MM.1S (cell line): Measurements from ENCODE around the gene PSMA2.

Experiments used
- DNase-seq: peaks from one replicate; pipeline ENCODE4 v3.0.0-alpha.2; 2015
- H2AFZ ChIP-seq: fragments of 300-600 bp; sonication (generic); 2 replicates; pipeline ENCODE4 v1.6.0; 2016; ENCODE audit warnings: antibody characterized with exemption, low read length
- H3F3A ChIP-seq: fragments of 300-600 bp; sonication (generic); 2 replicates; pipeline ENCODE4 v1.6.1; 2016; ENCODE audit warnings: mild to moderate bottlenecking, antibody characterized with exemption, low read length, moderate library complexity, mixed read lengths; ENCODE audit not compliant: insufficient read depth
- H3K27ac ChIP-seq: fragments of 300-600 bp; sonication (generic); 2 replicates; pipeline ENCODE4 v1.5.1; 2016; ENCODE audit warnings: mild to moderate bottlenecking, low read length
- H3K27me3 ChIP-seq: fragments of 300-600 bp; sonication (generic); replicated peaks from 2 replicates; pipeline ENCODE4 v1.6.0; 2016; ENCODE audit warnings: low read length; ENCODE audit not compliant: insufficient read depth
- H3K36me3 ChIP-seq: fragments of 300-600 bp; sonication (generic); replicated peaks from 2 replicates; pipeline ENCODE4 v1.6.1; 2016; ENCODE audit warnings: mild to moderate bottlenecking, low read length, mixed read lengths; ENCODE audit not compliant: insufficient read depth
- H3K4me1 ChIP-seq: fragments of 300-600 bp; sonication (generic); 2 replicates; pipeline ENCODE4 v1.6.1; 2016; ENCODE audit warnings: low read length, mixed read lengths
- H3K4me2 ChIP-seq: fragments of 300-600 bp; sonication (generic); 2 replicates; pipeline ENCODE4 v1.6.0; 2016; ENCODE audit warnings: low read depth, low read length
- H3K4me3 ChIP-seq: fragments of 300-600 bp; sonication (generic); 2 replicates; pipeline ENCODE4 v1.5.1; 2016; ENCODE audit warnings: low read length, mixed read lengths
- H3K79me2 ChIP-seq: fragments of 300-600 bp; sonication (generic); 2 replicates; pipeline ENCODE4 v1.6.1; 2016; ENCODE audit warnings: mixed run types, low read length, mixed read lengths
- H3K9ac ChIP-seq: fragments of 300-600 bp; sonication (generic); 2 replicates; pipeline ENCODE4 v1.6.1; 2016; ENCODE audit warnings: low read length, mixed read lengths
- H3K9me2 ChIP-seq: fragments of 300-600 bp; sonication (generic); replicated peaks from 2 replicates; pipeline ENCODE4 v1.6.1; 2016; ENCODE audit warnings: mild to moderate bottlenecking, low read length, mixed read lengths; ENCODE audit not compliant: insufficient read depth
- H3K9me3 ChIP-seq: fragments of 300-600 bp; sonication (generic); replicated peaks from 2 replicates; pipeline ENCODE4 v1.6.1; 2016; ENCODE audit warnings: mild to moderate bottlenecking, low read length, mixed read lengths; ENCODE audit not compliant: insufficient read depth
- H4K20me1 ChIP-seq: fragments of 300-600 bp; sonication (generic); 2 replicates; pipeline ENCODE4 v1.6.1; 2016; ENCODE audit warnings: mild to moderate bottlenecking, low read length, moderate library complexity, mixed read lengths; ENCODE audit not compliant: insufficient read depth
- CTCF ChIP-seq: fragments of 300-600 bp; sonication (generic); IDR thresholded peaks from 2 replicates; pipeline ENCODE4 v1.5.1; 2016; ENCODE audit warnings: antibody characterized with exemption, low read length, mixed read lengths
- EZH2 ChIP-seq: fragments of 300-600 bp; sonication (generic); optimal IDR thresholded peaks from 2 replicates; pipeline ENCODE3; 2017; ENCODE audit warnings: low read depth, mild to moderate bottlenecking, antibody characterized with exemption, low read length, mixed read lengths
- EZH2phosphoT487 ChIP-seq: fragments of 300-600 bp; sonication (generic); IDR thresholded peaks from 2 replicates; pipeline ENCODE4 v1.6.1; 2018; ENCODE audit warnings: antibody characterized with exemption, low read length

PSMA2 gene

GRCh38 chr7:42932811-42933591 is 1.0 kb upstream of the PSMA2 start:
- peaks cover 27% of the 10 kb centered on the region for H4K20me1 ChIP-seq
- H3K9ac ChIP-seq = peak overlapping the region; percentile 83
- H3K27me3 ChIP-seq = no peaks in the 10 kb centered on the region
- peaks cover 14% of the 10 kb centered on the region for H3K36me3 ChIP-seq
- H3K27ac ChIP-seq = peak overlapping the region; percentile 75; the same call in 1 of the 2 replicates
- H3F3A ChIP-seq = peaks cover 14% of the 10 kb centered on the region
- H3K4me1 ChIP-seq = peaks cover 38% of the 10 kb centered on the region
- DNase-seq = peak; percentile 19
- peak overlapping the region; percentile 85 for H3K4me3 ChIP-seq
- no peaks in the 10 kb centered on the region for H3K9me2 ChIP-seq
- H2AFZ ChIP-seq = peak overlapping the region; percentile 53
- H3K79me2 ChIP-seq = peaks cover 84% of the 10 kb centered on the region
- H3K4me2 ChIP-seq = peak overlapping the region; percentile 86
- no peak for TF ChIP-seq CTCF
- TF ChIP-seq EZH2phosphoT487 = no peak
- TF ChIP-seq EZH2 = no peak
- H3K9me3 ChIP-seq = no peaks in the 10 kb centered on the region

- Histone ChIP-seq H3K27ac (peak overlapping the region; percentile 75), H3K9me2 (no peaks in the 10 kb centered on the region), H3K27me3 (no peaks in the 10 kb centered on the region), H3K79me2 (peaks cover 92% of the 10 kb centered on the region), H3K9ac (peak overlapping the region; percentile 86), H2AFZ (0 out of 2 replicates have a peak overlapping the region, but pooled peaks have one; percentile 18), H3K4me3 (peak overlapping the region; percentile 85), H3K36me3 (0 out of 2 replicates have a peak, but pooled peaks cover 5% of the 10 kb centered on the region), H4K20me1 (peaks cover 29% of the 10 kb centered on the region), H3F3A (peaks cover 14% of the 10 kb centered on the region), H3K9me3 (no peaks in the 10 kb centered on the region), H3K4me2 (peak overlapping the region; percentile 74; the same call in 1 of the 2 replicates), H3K4me1 (peaks cover 46% of the 10 kb centered on the region)
- peak; percentile 72 for DNase-seq
- TF ChIP-seq EZH2 = no peak
- no peak for TF ChIP-seq CTCF
- no peak for TF ChIP-seq EZH2phosphoT487
These were observed 534 bp downstream of the PSMA2 start for GRCh38 chr7:42931447-42931833.

GRCh38 chr7:42930889-42931288 is 1.1 kb downstream of the PSMA2 start:
- no peaks in the 10 kb centered on the region for H3K9me3 ChIP-seq
- peaks cover 45% of the 10 kb centered on the region for H3K4me1 ChIP-seq
- no peaks in the 10 kb centered on the region for H3K9me2 ChIP-seq
- peak overlapping the region; percentile 85 for H3K4me3 ChIP-seq
- H3K79me2 ChIP-seq = peaks cover 94% of the 10 kb centered on the region
- H3K9ac ChIP-seq = peak overlapping the region; percentile 86; the same call in 1 of the 2 replicates
- peaks cover 29% of the 10 kb centered on the region for H4K20me1 ChIP-seq
- no peak overlapping the region for H2AFZ ChIP-seq
- H3F3A ChIP-seq = peaks cover 11% of the 10 kb centered on the region
- H3K27ac ChIP-seq = peak overlapping the region; percentile 75; the same call in 1 of the 2 replicates
- H3K27me3 ChIP-seq = no peaks in the 10 kb centered on the region
- peaks cover 10% of the 10 kb centered on the region; the same call in 1 of the 2 replicates for H3K36me3 ChIP-seq
- DNase-seq = no peak
- TF ChIP-seq CTCF (no peak), EZH2 (no peak), EZH2phosphoT487 (no peak)
- peak overlapping the region; percentile 74 for H3K4me2 ChIP-seq
